Measurements from ENCODE around the gene RND2. TPM values are rescaled to one million over a fixed set of nuclear protein-coding genes. Genes with fewer than 3 reads are reported as not detected.
"Not testable (repeated sequence)": the region's sequence is repeated elsewhere in the genome, so short reads cannot be mapped to it uniquely, and the experiment has no call there.

Gene RND2, protein sequence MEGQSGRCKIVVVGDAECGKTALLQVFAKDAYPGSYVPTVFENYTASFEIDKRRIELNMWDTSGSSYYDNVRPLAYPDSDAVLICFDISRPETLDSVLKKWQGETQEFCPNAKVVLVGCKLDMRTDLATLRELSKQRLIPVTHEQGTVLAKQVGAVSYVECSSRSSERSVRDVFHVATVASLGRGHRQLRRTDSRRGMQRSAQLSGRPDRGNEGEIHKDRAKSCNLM
- 1 to 10 TPM in 3 of 12 donors, under 1 TPM in 7, not detected in 2; 0.29 to 1.5 (median 0.78) TPM for polyA plus RNA-seq (ENCODE audit: insufficient read length in 12 of 12)
- long read RNA-seq, donor 1, full-length matches to known transcripts = 2 of 2 reads
- long read RNA-seq, donor 1, partial matches to known transcripts = 0 of 2 reads
- long read RNA-seq, donor 1, other reads (novel, unspliced or antisense) = 0 of 2 reads
- long read RNA-seq, donor 2 = 0 reads
- long read RNA-seq, donor 3 = 0 reads
- long read RNA-seq, donor 4 = 0 reads
- long read RNA-seq, donor 5, full-length matches to known transcripts = 1 of 1 reads
- long read RNA-seq, donor 5, partial matches to known transcripts = 0 of 1 reads
- long read RNA-seq, donor 5, other reads (novel, unspliced or antisense) = 0 of 1 reads
- long read RNA-seq, donor 6 = 0 reads
- long read RNA-seq, donor 7 = 0 reads
- long read RNA-seq, donor 8 = 0 reads
- long read RNA-seq, donor 9 = 0 reads
- long read RNA-seq, donor 10, full-length matches to known transcripts = 1 of 1 reads
- long read RNA-seq, donor 10, partial matches to known transcripts = 0 of 1 reads
- long read RNA-seq, donor 10, other reads (novel, unspliced or antisense) = 0 of 1 reads
- long read RNA-seq, donor 11 = 0 reads

- peak; percentile 93 for DNase-seq
Observed at GRCh38 chr17:43024407-43025289, at the start of gene RND2. Gene RND2, plus strand, starts transcription at chr17:43025231. Its CDS starts 117 bp downstream, at chr17:43025348.

DNA sequence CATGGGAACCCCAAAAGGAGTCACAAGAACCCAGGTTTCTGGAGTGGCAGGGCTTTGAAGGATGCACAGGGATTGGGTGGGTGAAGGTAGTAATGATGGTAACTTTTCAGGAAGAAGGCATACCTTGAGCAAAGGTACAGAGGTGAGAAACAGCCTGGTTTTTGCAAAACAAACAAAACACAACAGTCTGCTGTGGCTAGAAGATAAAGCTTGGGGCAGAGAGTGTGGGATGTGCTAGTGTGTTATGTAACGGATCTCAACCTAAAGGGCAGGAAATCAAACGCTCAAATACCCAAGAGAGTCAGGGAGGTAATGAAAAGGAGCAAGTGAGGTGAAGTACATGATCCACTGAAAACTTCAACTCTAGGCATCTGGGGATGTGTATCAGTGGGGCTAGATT, 49.8 kb upstream of the RND2 start:
- no peak for DNase-seq

- not testable (repeated sequence) for DNase-seq
Observed at GRCh38 chr17:42975701-42976100, 49.3 kb upstream of the RND2 start.

GRCh38 chr17:42979511-42980273, 45.3 kb upstream of the RND2 start, which contains the start of gene PTGES3L:
Gene PTGES3L, minus strand, starts transcription at chr17:42980080. Its CDS starts 27 bp downstream, at chr17:42980053.
- DNase-seq = peak; percentile 47

DNA sequence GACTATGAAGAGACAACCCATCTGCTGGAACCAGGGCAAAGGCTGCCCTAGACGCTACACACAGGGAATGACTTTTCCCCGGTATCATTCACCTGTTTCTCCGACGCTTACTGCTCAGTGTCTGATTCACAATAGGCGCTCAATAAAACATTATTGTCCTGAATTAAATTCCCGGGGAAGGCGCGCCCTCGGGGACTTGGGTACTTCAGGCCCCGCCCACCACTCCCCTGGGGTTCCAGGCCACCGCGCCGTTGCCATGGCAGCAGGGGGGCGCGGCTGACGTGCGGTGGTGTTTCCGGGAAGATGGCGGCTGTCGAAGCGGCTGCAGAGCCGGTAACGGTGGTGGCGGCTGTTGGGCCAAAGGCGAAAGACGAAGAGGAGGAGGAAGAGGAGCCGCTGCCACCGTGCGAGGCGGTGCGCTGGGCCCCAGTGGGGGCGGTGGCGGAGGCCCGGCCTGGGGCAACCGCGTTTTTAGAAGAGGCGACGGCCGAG, 44.7 kb upstream of the RND2 start, which contains the start of gene RUNDC1:
TSS of gene RUNDC1 (plus strand) at position 292 of the 492 bp plus-strand sequence. CDS start at position 304, 12 bp downstream.
- DNase-seq = peak; percentile 87

DNA sequence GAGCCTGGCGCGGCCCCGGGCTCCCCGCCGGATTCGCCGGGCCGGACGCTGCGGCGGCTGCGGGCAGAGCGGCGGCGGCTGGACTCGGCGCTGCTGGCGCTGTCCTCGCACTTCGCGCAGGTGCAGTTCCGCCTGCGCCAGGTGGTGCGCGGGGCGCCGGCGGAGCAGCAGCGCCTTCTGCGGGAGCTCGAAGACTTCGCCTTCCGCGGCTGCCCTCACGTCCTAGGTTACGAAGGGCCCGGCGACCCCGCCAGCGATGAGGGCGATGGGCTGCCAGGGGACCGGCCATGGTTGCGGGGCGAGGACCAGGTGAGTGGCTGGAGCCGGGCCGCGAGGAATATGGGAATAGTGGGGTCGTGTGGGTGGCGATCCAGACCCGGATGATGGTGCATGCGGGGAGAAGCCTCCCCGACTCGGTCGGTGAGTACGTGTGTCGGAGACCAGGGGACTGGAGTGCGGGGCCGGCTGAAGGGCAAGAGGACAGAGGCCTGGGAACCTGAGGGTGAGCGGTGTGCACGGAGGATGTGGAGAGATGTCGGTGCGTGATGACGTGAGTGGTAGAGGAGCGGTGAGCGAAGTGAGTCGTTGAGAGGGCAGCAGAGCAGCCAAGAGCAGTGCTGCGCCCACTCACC, 44.1 kb upstream of the RND2 start:
- peak; percentile 14 for DNase-seq

DNA sequence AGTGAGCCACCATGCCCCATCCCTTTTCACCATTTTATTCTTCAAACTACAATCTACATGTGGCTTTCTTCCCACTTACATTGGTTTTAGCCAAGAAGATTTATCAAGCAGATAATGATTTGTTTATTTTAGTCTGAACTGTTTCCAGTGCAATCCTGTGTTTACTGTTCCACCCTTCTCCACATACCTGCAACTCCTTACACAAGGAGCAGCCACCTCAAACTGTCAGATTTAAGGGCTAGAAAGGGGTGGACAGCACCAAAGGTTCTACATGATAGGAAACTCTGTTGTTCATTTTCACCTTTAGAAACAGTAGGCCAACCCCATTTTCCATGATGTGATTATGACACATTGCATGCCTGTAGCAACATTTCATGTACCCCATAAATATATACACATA, 42.8 kb upstream of the RND2 start:
- no peak for DNase-seq

GRCh38 chr17:42985225-42985624, 39.8 kb upstream of the RND2 start:
- DNase-seq = no peak

DNA sequence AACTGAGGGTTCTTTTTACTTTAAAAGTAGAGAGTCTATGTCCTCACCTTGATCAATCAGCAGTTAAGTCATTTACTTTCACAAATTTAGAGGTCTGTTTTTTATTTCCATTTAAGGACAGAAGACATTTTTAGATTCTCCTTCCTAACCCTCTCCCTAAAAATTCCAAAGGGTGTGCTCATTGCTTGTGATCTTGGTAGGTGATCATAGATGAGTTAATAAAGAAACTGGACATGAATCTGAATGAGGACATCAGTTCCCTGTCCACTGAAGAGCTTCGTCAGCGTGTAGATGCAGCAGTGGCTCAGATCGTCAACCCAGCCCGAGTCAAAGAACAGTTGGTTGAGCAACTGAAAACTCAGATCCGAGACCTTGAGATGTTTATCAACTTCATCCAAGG, 35.9 kb upstream of the RND2 start:
- no peak for DNase-seq

- DNase-seq = no peak
Observed at GRCh38 chr17:42989726-42990652, 35.0 kb upstream of the RND2 start.

DNA sequence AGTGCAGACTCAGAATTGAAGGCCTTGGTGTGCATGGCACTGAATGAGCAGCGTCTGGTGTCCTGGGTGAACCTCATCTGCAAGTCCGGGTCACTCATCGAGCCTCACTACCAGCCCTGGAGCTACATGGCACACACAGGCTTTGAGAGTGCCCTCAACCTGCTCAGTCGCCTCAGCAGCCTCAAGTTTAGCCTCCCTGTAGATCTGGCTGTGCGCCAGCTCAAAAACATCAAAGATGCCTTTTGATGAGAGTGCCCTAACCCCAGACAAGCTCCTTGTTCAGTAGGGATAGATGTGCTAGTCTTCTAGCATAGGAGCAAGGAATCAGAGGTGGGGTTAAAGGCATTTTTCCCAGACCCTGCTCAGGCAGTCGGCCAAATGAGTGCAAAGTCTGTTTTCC, 33.6 kb upstream of the RND2 start:
- DNase-seq = no peak

DNA sequence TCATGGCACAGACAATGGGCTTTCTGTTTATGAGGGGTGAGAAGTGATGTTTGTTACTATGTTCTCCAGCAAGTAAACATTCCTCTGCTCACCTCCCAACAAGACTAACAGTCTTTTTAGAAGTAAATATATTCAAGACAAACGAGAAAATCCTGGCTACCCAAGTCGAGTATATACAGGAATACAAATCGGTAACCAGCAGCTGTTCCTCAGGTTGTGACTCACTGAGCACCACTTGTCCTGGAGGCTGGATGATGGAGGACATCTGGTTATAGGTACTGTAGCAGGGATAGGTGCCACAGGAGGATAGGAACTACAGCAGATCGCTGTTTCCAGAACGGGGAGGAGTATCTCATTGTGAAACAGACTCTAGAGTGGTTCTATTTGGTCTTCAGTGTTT, 32.2 kb upstream of the RND2 start:
- no peak for DNase-seq

GRCh38 chr17:42993913-42994312, 31.1 kb upstream of the RND2 start:
- DNase-seq = not testable (repeated sequence)

DNA sequence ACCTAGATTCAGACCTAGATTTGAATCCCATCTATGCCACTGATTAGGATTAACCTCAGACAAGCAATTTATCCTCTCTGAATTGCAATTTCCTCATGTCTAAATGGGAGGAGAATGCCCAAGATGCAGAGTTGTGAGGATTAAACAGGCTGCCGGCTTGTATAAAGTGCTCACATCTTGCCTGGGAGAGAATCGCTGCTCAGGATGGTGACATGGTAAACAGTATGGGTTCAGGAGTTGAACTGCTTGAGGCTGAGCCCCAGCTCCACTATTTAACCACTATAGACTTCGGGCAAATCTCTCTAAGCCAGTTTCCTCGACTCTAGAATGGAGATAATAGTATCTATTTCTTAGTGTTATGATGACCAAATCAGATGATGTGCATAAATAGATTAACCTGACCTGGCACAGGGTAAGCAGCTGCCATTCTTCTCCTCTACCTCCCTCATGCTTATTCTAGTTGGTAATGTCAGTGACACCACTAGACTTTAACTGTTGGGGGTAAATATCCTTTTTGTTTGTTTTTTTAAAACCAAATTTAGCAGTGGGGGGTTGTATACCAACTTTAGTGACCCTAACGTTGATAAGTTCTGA, 27.5 kb upstream of the RND2 start:
- no peak for DNase-seq

- DNase-seq = peak; percentile 100
Observed at GRCh38 chr17:42997984-42998938, 26.8 kb upstream of the RND2 start, which contains the start of gene RPL27. Gene RPL27, plus strand, starts transcription at chr17:42998419. Its CDS starts 332 bp downstream, at chr17:42998751.

DNA sequence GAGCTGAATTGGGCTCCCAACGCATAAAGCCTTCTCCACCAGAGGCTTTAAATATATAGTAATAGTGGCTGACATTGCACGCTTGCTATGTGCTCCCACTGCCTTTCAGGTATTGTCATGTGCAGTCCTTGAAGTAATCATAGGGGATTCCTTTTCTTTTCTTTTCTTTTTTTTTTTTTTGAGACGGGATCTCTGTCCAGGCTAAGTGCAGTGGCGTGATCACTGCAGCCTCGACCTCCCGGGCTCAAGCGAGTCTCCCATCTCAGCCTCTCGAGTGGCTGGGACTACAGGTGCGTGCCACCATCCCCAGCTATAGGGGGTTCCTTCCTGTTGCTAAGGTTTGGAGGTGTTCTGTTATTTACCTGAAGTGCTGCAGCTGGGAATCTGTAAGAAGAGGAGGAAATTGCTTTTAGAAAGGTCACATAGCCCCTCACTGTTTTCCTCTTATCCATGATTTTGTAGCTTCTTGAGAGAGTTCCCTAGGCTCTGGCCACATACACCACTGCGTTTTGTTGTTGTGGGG, 26.0 kb upstream of the RND2 start:
- DNase-seq = no peak

DNA sequence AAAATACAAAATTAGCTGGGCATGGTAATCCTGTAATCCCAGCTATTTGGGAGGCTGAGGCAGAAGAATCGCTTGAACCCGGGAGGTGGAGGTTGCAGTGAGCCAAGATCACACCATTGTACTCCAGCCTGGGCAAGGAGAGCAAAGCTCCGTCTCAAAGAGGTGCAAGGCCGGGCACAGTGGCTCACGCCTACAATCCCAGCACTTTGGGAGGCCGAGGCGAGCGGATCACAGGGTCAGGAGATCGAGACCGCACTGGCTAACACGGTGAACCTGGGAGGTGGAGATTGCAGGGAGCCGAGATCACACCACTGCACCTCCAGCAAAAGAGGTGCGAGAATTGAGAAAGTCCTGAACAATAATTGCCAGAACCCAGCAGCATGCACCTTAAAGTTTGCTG, 24.1 kb upstream of the RND2 start:
- DNase-seq = not testable (repeated sequence)

Measured in muscle of arm (tissue), 14 donors.